C4-2B (cell line): ENCODE measurements around the gene EFCAB6.
"Not testable (repeated sequence)": the region's sequence is repeated elsewhere in the genome, so short reads cannot be mapped to it uniquely, and the experiment has no call there.

Experiments used
- H3K27ac ChIP-seq: fragments of 450-650 bp; 2 replicates; pipeline ENCODE4 v1.5.1; 2017
- ZFX ChIP-seq: fragments of 450-650 bp; IDR thresholded peaks from 2 replicates; pipeline ENCODE4 v1.6.1; 2017
- TF ChIP-seq, protein P1 (sequence below): fragments of 450-650 bp; conservative IDR thresholded peaks from 2 replicates; pipeline ENCODE4 v1.5.1; 2017; ENCODE audit warnings: mild to moderate bottlenecking

EFCAB6 gene

DNA sequence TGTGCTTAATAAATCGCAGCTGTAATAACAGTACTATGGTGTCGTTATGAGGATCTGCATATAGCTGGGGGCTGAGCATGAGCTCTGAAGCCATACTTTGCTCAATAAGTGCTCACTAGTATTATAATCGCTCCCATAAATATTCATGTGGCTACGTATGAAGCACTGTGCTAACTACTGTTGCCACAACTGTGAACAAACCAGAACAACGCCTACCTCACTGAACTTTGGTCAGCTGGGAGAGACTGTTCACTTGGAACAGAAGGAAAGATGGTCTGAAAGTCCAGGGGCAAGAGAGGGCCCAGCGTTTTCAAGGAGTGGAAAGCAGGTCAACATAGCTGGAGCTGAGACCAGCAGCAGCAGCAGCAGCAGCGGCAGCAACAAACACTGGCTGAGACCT, 141.6 kb downstream of the EFCAB6 start:
- no peak for TF ChIP-seq ZFX
- TF ChIP-seq, protein P1, sequence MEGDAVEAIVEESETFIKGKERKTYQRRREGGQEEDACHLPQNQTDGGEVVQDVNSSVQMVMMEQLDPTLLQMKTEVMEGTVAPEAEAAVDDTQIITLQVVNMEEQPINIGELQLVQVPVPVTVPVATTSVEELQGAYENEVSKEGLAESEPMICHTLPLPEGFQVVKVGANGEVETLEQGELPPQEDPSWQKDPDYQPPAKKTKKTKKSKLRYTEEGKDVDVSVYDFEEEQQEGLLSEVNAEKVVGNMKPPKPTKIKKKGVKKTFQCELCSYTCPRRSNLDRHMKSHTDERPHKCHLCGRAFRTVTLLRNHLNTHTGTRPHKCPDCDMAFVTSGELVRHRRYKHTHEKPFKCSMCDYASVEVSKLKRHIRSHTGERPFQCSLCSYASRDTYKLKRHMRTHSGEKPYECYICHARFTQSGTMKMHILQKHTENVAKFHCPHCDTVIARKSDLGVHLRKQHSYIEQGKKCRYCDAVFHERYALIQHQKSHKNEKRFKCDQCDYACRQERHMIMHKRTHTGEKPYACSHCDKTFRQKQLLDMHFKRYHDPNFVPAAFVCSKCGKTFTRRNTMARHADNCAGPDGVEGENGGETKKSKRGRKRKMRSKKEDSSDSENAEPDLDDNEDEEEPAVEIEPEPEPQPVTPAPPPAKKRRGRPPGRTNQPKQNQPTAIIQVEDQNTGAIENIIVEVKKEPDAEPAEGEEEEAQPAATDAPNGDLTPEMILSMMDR = no peak
- no peak overlapping the region for H3K27ac ChIP-seq

DNA sequence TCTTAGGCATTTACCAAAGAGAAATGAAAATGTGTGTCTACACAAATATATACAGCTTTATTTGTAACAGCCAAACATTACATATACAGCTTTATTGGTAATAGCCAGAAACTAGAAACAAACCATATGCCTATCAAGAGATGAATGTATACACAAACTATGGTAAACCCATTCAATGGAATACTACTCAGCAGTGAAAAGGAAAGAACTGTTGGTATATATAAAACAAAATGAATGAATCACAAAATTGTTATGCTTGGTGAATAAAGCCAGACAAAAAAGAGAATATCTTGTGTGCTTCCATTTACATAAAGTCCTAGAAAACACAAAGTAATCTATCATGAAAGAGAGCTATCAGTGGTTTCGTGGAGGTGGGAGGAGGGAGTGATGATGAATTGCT, 142.9 kb downstream of the EFCAB6 start:
- no peak overlapping the region for H3K27ac ChIP-seq
- TF ChIP-seq, protein P1 = no peak
- no peak for TF ChIP-seq ZFX

DNA sequence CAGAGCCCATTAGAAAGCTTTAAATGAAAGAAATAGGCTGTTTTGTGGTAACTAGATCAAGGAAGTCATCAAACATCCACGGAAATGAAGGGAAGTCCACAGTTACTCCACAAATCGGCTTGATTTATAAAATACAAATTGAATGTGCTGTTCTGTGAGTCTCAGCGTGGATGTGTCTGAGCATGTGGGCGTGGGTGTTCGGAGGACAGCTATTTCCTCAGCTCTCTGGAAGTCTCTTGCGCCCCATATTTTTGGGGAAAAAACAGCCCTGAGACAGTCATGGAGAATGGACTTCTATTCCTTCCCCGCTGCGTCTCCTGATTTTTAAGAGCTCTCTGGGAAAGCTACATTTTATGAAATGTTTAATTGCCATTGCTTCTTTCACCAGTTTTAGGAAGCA, 144.4 kb downstream of the EFCAB6 start:
- TF ChIP-seq, protein P1 = no peak
- no peak for TF ChIP-seq ZFX

DNA sequence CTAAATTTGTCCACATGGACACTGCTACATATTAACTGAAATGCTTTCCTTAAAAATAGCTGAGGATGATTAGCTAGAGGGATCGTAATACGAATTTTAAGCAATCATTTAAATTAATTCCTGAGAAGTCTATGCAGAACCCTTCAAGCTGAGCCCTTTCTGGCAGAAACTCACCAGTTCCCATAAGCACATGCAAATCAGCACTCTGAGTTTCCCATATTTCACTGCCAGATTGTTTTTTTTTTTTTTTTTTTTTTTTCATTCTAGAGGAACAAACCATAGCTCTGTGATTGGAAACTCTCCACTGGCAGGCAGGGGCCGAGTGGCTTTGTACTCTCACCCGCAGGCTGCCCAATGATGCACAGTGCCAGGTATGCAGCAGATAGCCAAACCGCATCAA, 145.6 kb downstream of the EFCAB6 start:
- TF ChIP-seq, protein P1 = no peak
- no peak for TF ChIP-seq ZFX

More for the DNA sequence above, 144.4 kb downstream of the EFCAB6 start:
- no peak overlapping the region for H3K27ac ChIP-seq

DNA sequence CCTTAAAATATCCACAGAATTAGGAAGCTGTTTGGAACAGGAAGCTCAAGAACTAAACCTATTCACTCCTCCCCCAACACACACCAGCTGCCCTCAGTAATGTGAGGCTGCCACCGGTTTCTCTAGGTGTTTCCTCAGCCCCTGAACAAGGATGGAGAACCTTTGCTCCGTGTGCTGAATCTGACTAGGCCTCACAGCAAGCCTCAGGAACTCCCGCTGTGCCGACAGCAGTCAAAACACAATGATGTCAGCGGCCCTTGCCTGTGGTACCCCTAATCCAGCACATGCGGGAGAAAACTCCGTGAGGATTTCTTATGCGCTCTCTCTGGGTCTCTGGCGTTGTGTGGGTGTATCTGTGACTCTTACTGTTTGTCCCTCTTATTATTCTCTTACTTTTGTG, 153.3 kb downstream of the EFCAB6 start:
- no peak for TF ChIP-seq ZFX
- TF ChIP-seq, protein P1 = no peak
- H3K27ac ChIP-seq = no peak overlapping the region

More for the DNA sequence above, 145.6 kb downstream of the EFCAB6 start:
- H3K27ac ChIP-seq = no peak overlapping the region

DNA sequence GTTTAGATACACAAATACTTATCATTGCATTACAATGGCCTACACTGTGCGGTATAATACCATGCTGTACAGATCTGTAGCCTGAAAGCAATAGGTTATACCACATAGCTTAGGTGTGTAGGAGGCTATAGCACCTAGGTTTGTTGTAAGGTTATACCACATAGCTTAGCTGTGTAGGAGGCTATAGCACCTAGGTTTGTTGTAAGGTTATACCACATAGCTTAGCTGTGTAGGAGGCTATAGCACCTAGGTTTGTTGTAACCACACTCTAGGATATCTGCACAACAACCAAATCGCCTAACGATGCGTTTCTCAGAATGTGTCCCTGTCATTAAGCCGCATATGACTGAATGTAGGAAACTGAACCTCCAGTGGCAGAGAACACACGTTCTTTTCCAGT, 155.5 kb downstream of the EFCAB6 start:
- H3K27ac ChIP-seq = not testable (repeated sequence)

DNA sequence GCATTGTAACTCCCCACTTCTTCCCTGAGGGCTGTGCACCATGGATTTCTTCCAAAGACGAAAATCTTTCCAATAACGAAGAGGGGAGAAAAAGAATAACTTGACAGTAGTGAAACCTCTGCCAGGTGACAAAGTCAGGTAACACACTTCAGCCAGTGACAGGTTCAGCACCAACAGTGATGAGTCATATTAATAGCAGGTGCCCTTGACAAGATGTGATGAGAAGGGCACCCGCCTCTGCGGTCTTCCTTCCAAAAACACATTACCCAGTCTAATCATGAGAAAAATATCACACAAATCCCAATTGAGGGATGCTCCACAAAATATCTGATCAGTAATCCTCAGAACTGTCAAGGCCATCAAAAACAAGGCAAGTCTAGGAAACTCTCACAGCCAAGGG, 157.8 kb downstream of the EFCAB6 start:
- H3K27ac ChIP-seq = no peak overlapping the region
- TF ChIP-seq, protein P1 = no peak
- no peak for TF ChIP-seq ZFX

DNA sequence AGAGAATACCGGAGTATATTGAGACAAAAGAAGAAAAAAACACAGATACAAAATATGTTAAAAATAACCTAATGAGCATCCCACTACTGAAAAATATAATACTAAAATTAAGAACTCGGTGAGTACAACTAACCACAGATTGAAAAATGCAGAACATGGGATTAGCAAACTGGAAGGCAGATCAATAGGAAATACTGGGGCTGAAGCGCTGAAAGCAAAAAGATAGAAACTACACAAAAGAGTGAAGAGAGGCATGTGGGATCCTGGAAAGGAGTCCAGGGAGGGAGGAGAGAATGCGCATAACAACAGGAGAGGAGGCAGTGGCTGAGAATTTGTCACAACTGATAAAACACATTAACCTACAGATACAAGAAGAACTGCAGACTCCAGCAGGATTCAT, 159.3 kb downstream of the EFCAB6 start:
- H3K27ac ChIP-seq = no peak overlapping the region
- TF ChIP-seq, protein P1 = no peak
